Measurements from ENCODE around the gene PRODH2.

PRODH2 gene

DNA sequence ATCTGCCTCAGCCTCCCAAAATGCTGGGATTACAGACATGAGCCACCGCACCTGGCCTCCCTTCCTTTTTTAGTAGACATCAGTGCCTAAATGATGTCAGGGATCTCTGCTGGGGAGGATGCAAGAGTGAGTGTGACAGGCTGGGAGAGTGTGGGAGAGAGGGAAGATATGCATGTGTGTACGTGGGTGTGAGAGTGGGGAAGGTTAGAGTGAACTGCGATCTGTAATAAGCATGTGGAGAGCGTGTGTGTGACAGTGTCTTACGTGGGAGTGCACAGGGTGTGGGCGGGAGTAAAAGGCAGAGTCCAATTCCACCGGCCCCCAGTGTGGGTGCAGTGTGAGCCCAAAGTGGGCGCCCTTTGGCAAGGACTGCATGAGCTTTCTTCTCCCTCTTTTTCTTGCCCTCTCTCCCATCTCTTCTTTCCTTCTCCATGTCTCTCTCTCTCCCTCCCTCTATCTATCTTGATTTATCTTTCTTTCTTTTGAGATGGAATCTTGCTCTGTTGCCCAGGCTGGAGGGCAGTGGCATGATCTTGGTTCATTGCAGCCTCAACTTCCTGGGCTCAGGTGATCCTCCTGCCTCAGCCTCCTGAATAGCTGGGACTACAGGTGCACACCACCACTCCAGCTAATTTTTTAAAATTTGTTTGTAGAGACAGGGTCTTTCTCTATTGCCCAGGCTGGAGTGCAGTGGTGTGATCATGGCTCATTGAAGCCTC, 40.6 kb upstream of the PRODH2 start:
- no peaks in the 10 kb centered on the region for H3K9me3 ChIP-seq (ENCODE audit: low read depth, low read length)
- no peak overlapping the region for H3K4me3 ChIP-seq
- H3K9ac ChIP-seq (ENCODE audit: insufficient read length): no peak overlapping the region
- no peaks in the 10 kb centered on the region for H3K36me3 ChIP-seq (ENCODE audit: insufficient read depth, low read length)
- no peak overlapping the region for H3K27ac ChIP-seq
- TF ChIP-seq POLR2AphosphoS5 (IDR thresholded peaks at IDR 0.05; ENCODE audit: borderline replicate concordance, low read depth, low read length): no peak
- no peak for TF ChIP-seq EZH2 (IDR thresholded peaks at IDR 0.05)
- TF ChIP-seq FOXP2 (optimal IDR thresholded peaks at IDR 0.05; ENCODE audit: control extremely low read depth, extremely low read length, insufficient read depth): no peak
- no peak for DNase-seq (ENCODE audit: low read depth, low spot score)

DNA sequence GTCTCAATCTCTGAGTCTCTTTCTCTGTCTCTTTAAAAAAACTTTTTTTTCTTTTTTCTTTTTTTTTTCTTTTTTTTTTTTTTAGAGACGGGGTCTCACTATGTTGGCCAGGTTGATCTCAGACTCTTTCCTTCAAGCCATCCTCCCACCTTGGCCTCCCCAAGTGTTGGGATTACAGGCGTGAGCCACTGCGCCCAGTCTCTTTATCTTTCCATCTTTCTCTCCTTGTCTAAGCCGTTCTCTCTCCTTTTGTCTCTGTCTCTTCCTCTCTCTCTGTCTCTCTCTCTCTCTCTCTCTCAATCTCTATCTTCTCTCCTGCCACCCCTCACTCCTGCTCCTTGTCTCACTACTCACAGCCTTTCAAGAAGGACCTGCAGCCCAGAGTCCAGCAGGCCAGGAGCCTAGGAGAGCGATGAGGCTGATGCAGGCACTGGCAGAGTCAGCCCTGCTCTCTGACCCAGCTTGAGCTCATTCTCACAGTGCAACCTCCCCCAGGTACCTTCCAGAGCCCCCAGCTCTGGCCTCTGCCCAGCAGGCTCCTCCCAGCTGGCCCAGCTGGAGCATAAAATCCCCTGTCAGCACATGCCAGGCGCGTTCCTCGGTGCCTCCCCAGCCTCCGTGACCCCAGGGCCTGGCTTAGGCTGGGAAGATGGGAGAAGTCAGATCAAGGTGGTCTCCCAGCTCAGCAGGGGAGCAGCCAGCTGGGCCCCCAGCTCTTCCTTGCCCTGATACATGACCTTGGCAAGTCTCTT, 39.6 kb upstream of the PRODH2 start, which contains the start of gene NPHS1:
Gene NPHS1, minus strand, starts transcription at position 476 of the 752 bp plus-strand sequence. CDS start 667 bp downstream, outside the sequence.
- Histone ChIP-seq H3K4me3 (no peak within 1 kb of the TSS), H3K9me3 (ENCODE audit: low read depth, low read length) (no peaks in the 10 kb centered on the region), H3K27ac (no peak within 1 kb of the TSS), H3K36me3 (ENCODE audit: insufficient read depth, low read length) (no peaks in the 10 kb centered on the region), H3K9ac (ENCODE audit: insufficient read length) (no peak within 1 kb of the TSS)
- DNase-seq (ENCODE audit: low read depth, low spot score): no peak
- TF ChIP-seq POLR2AphosphoS5 (IDR thresholded peaks at IDR 0.05; ENCODE audit: borderline replicate concordance, low read depth, low read length): no peak
- TF ChIP-seq FOXP2 (optimal IDR thresholded peaks at IDR 0.05; ENCODE audit: control extremely low read depth, extremely low read length, insufficient read depth): no peak
- TF ChIP-seq EZH2 (IDR thresholded peaks at IDR 0.05): no peak

- Histone ChIP-seq H3K4me3 (no peak overlapping the region), H3K36me3 (ENCODE audit: insufficient read depth, low read length) (no peaks in the 10 kb centered on the region), H3K27ac (no peak overlapping the region), H3K9ac (ENCODE audit: insufficient read length) (no peak overlapping the region), H3K9me3 (ENCODE audit: low read depth, low read length) (no peaks in the 10 kb centered on the region)
- no peak for TF ChIP-seq EZH2 (IDR thresholded peaks at IDR 0.05)
- no peak for TF ChIP-seq POLR2AphosphoS5 (IDR thresholded peaks at IDR 0.05; ENCODE audit: borderline replicate concordance, low read depth, low read length)
- no peak for TF ChIP-seq FOXP2 (optimal IDR thresholded peaks at IDR 0.05; ENCODE audit: control extremely low read depth, extremely low read length, insufficient read depth)
- no peak for DNase-seq (ENCODE audit: low read depth, low spot score)
Measured at GRCh38 chr19:35851213-35852028, 38.8 kb upstream of the PRODH2 start.

DNA sequence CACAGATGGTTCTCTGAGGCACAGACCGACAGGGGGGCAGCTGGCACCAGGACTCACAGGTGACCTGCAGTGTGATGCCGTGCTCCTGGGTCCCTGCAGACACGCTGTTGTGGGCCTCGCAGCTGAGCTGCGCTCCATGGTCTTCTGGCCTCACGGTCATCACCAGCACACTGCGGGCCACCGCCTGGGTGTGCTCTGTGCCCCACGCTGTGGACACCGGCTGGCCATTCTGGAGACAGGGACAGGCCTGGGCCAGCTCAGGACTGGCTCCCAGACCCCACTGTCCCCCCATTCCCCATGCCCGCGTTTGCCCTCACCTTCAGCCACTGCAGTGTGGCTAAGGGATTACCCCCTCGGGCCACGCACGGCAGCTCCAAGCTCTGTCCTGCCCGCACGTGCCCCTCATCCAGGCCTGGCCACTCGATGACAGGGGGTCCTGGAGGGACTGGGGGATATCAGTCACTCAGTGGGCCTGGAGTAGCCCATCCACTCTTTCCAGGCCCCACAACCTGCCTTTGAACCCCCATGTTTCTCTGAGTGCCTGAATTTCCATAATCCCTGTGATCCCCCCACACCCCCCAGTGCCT, 36.4 kb upstream of the PRODH2 start:
- Histone ChIP-seq H3K9ac (ENCODE audit: insufficient read length) (no peak overlapping the region), H3K27ac (no peak overlapping the region), H3K4me3 (no peak overlapping the region), H3K9me3 (ENCODE audit: low read depth, low read length) (no peaks in the 10 kb centered on the region), H3K36me3 (ENCODE audit: insufficient read depth, low read length) (no peaks in the 10 kb centered on the region)
- DNase-seq (ENCODE audit: low read depth, low spot score): no peak
- TF ChIP-seq EZH2 (IDR thresholded peaks at IDR 0.05) (no peak), POLR2AphosphoS5 (IDR thresholded peaks at IDR 0.05; ENCODE audit: borderline replicate concordance, low read depth, low read length) (no peak), FOXP2 (optimal IDR thresholded peaks at IDR 0.05; ENCODE audit: control extremely low read depth, extremely low read length, insufficient read depth) (no peak)

- H3K4me3 ChIP-seq: no peak overlapping the region
- no peak overlapping the region for H3K9ac ChIP-seq (ENCODE audit: insufficient read length)
- H3K9me3 ChIP-seq (ENCODE audit: low read depth, low read length): no peaks in the 10 kb centered on the region
- DNase-seq (ENCODE audit: low read depth, low spot score): no peak
- no peak for TF ChIP-seq EZH2 (IDR thresholded peaks at IDR 0.05)
- no peak for TF ChIP-seq FOXP2 (optimal IDR thresholded peaks at IDR 0.05; ENCODE audit: control extremely low read depth, extremely low read length, insufficient read depth)
- TF ChIP-seq POLR2AphosphoS5 (IDR thresholded peaks at IDR 0.05; ENCODE audit: borderline replicate concordance, low read depth, low read length): no peak
- H3K36me3 ChIP-seq (ENCODE audit: insufficient read depth, low read length): no peaks in the 10 kb centered on the region
- H3K27ac ChIP-seq: no peak overlapping the region
Measured at GRCh38 chr19:35848486-35848885, 35.8 kb upstream of the PRODH2 start.

DNA sequence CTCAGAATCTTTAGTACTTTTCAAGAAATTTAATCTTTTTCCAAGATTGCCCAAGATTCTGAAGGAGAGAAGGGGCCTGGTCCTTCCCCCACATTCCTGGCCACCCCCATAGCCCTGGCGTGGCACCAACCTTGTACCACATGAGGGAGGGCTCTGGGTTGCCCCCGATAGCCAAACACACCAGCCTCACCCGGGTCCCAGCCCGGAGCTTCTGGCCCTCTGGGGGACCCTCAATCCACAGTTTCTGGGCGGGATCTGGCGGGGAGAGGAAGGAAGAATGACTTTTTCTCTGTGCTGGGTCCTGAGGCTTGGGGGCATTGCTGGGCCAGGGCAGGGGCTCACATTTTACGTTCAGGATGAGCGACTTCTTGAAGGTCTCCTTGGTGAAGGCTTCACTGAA, 35.3 kb upstream of the PRODH2 start:
- no peak for DNase-seq (ENCODE audit: low read depth, low spot score)
- Histone ChIP-seq H3K9me3 (ENCODE audit: low read depth, low read length) (no peaks in the 10 kb centered on the region), H3K4me3 (no peak overlapping the region), H3K27ac (no peak overlapping the region), H3K9ac (ENCODE audit: insufficient read length) (no peak overlapping the region), H3K36me3 (ENCODE audit: insufficient read depth, low read length) (no peaks in the 10 kb centered on the region)
- no peak for TF ChIP-seq FOXP2 (optimal IDR thresholded peaks at IDR 0.05; ENCODE audit: control extremely low read depth, extremely low read length, insufficient read depth)
- no peak for TF ChIP-seq EZH2 (IDR thresholded peaks at IDR 0.05)
- TF ChIP-seq POLR2AphosphoS5 (IDR thresholded peaks at IDR 0.05; ENCODE audit: borderline replicate concordance, low read depth, low read length): no peak

DNA sequence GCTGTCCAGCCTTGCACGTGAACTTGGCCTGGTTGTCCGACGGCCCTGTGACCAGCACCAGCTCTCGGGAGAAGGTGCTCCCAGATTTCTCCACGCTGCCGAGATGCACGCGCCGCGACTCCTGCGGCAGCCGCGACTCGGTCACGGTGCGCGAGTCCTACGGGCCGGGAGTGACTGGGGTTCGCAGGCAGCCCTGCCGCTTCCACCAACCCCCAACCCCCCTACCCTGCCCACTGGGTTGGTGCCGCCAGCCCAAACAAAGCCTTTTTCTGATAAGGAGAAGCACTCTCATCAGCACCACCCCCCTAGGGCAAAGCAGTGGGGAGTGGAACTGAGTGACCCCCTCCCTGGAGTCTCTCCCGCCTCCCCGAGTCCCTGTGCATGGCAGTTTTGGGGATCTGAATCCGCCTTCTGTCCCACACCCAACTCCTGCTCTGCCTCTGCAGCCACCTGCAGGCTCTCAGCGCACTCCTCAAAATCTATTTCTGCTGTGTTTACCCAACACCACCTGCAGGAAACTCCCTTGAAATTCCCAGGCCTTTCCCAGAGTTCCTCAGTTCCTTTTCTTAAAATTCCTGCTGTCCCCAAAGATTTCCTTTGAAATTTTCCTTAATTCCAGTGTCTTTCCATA, 33.5 kb upstream of the PRODH2 start:
- Histone ChIP-seq H3K9ac (ENCODE audit: insufficient read length) (no peak overlapping the region), H3K9me3 (ENCODE audit: low read depth, low read length) (no peaks in the 10 kb centered on the region), H3K27ac (no peak overlapping the region), H3K4me3 (no peak overlapping the region), H3K36me3 (ENCODE audit: insufficient read depth, low read length) (no peaks in the 10 kb centered on the region)
- no peak for DNase-seq (ENCODE audit: low read depth, low spot score)
- TF ChIP-seq POLR2AphosphoS5 (IDR thresholded peaks at IDR 0.05; ENCODE audit: borderline replicate concordance, low read depth, low read length): no peak
- no peak for TF ChIP-seq FOXP2 (optimal IDR thresholded peaks at IDR 0.05; ENCODE audit: control extremely low read depth, extremely low read length, insufficient read depth)
- TF ChIP-seq EZH2 (IDR thresholded peaks at IDR 0.05): no peak
